MCF 10A (cell line): ENCODE results near the gene USP28. TPM values are rescaled to one million over a fixed set of nuclear protein-coding genes. Genes with fewer than 3 reads are reported as not detected.
"Not testable (repeated sequence)": the region's sequence is repeated elsewhere in the genome, so short reads cannot be mapped to it uniquely, and the experiment has no call there.

ENCODE experiments used
- BruUV-seq: library from RNA; stranded (reverse); fragments of 400-500 nt; replicated peaks from 2 replicates; lab custom pipeline; 2021; lab: Mats Ljungman, UMichigan
- CTCF ChIA-PET: fragments of 300-600 bp; sonication (Branson Sonifier 250); formaldehyde crosslinking; extraction: SDS; loops from one replicate; lab custom pipeline; 2021; ENCODE audit warnings: antibody characterized with exemption, inconsistent platforms; lab: Yijun Ruan, JAX
- POLR2A ChIA-PET: fragments of 300-600, 350-650 bp; sonication (Branson Sonifier 250); formaldehyde crosslinking; extraction: SDS; loops from one replicate; lab custom pipeline; 2020; ENCODE audit warnings: antibody characterized with exemption, inconsistent platforms; lab: Yijun Ruan, JAX
- DNase-seq: peaks from one replicate; pipeline ENCODE4 v3.0.0-alpha.2; 2018; ENCODE audit not compliant: unreplicated experiment
- H3K27ac Mint-ChIP-seq: one replicate; pipeline ENCODE4 v1.8.0; 2022; ENCODE audit warnings: mild to moderate bottlenecking, low read depth, mixed read lengths; ENCODE audit not compliant: unreplicated experiment
- H3K27me3 Mint-ChIP-seq: one replicate; pipeline ENCODE4 v1.8.0; 2022; ENCODE audit warnings: mixed read lengths; ENCODE audit not compliant: insufficient read depth, unreplicated experiment
- H3K36me3 Mint-ChIP-seq: one replicate; pipeline ENCODE4 v1.8.0; 2022; ENCODE audit warnings: mild to moderate bottlenecking, moderate library complexity, mixed read lengths; ENCODE audit not compliant: insufficient read depth, unreplicated experiment
- H3K4me1 Mint-ChIP-seq: one replicate; pipeline ENCODE4 v1.8.0; 2022; ENCODE audit warnings: mixed read lengths; ENCODE audit not compliant: insufficient read depth, unreplicated experiment
- H3K4me3 Mint-ChIP-seq: one replicate; pipeline ENCODE4 v1.8.0; 2022; ENCODE audit warnings: mild to moderate bottlenecking, moderate library complexity, mixed read lengths; ENCODE audit not compliant: unreplicated experiment
- H3K9me3 Mint-ChIP-seq: one replicate; pipeline ENCODE4 v1.8.0; 2022; ENCODE audit warnings: mixed read lengths; ENCODE audit not compliant: unreplicated experiment
- CTCF ChIP-seq: fragments of 200-600 bp; IDR thresholded peaks from one replicate; pipeline ENCODE4 v1.8.0; 2022; ENCODE audit warnings: antibody characterized with exemption, mild to moderate bottlenecking; ENCODE audit not compliant: unreplicated experiment
- intact Hi-C: fragments of 100-400 bp; cut with micrococcal nuclease; formaldehyde crosslinking; loops from 2 replicates; pipeline ENCODE4 v1.14.1; 2022
- total RNA-seq: library from RNA; stranded (reverse); gene quantifications from 2 replicates; pipeline ENCODE4 v1.2.3, GENCODE V29; 2022

Gene USP28
- total RNA-seq, 1 experiment from 2014 or later = 17.2 TPM

GRCh38 chr11:113802621-113803020 is 72.8 kb downstream of the USP28 start:
- Mint-ChIP-seq H3K4me3 (no peak overlapping the region), H3K9me3 (no peaks in the 10 kb centered on the region), H3K27me3 (no peaks in the 10 kb centered on the region), H3K27ac (no peak overlapping the region), H3K36me3 (peaks cover 59% of the 10 kb centered on the region), H3K4me1 (no peaks in the 10 kb centered on the region)
- TF ChIP-seq CTCF = no peak
- intact Hi-C loops = no loop called here
- CTCF ChIA-PET = interaction anchor here (0.8 to 1.1 kb wide), 2 partner anchors 29 to 35 kb away, joined by 3 to 4 read pairs; partner anchors contain the start of gene ZW10
- DNase-seq = no peak
- POLR2A ChIA-PET = no interaction called here
- BruUV-seq = no TSS peak

- DNase-seq = peak; percentile 66
- no peak overlapping the region for H3K4me3 Mint-ChIP-seq
- H3K27ac Mint-ChIP-seq = no peak overlapping the region
- intact Hi-C loops = loop anchor here (1.0 to 2.0 kb wide), 2 partner anchors 18 to 491 kb away; partner anchors contain the start of gene CLDN25
- ChIA-PET POLR2A (interaction anchor here (0.6 to 1.5 kb wide), 4 partner anchors 10 to 490 kb away, joined by 3 to 5 read pairs (median 4); partner anchors contain the start of gene ZW10), CTCF (interaction anchor here (0.6 to 3.6 kb wide), 27 partner anchors 8 to 1294 kb away, joined by 3 to 21 read pairs (median 4); partner anchors contain the start of genes CLDN25 and ZW10)
- H3K36me3 Mint-ChIP-seq = peaks cover 35% of the 10 kb centered on the region
- H3K4me1 Mint-ChIP-seq = no peaks in the 10 kb centered on the region
- no peaks in the 10 kb centered on the region for H3K27me3 Mint-ChIP-seq
- no peaks in the 10 kb centered on the region for H3K9me3 Mint-ChIP-seq
- no TSS peak for BruUV-seq
- peak; percentile 55 for TF ChIP-seq CTCF
These were observed 78.6 kb downstream of the USP28 start for GRCh38 chr11:113796663-113797259.

GRCh38 chr11:113789675-113790320 is 85.6 kb downstream of the USP28 start:
- no peak for TF ChIP-seq CTCF
- BruUV-seq = no TSS peak
- ChIA-PET CTCF (interaction anchor here (0.6 kb wide), 1 partner anchor 65 kb away, joined by 3 read pairs; no protein-coding TSS in a partner anchor), POLR2A (interaction anchor here (0.7 kb wide), 1 partner anchor 508 kb away, joined by 3 read pairs; no protein-coding TSS in a partner anchor)
- Mint-ChIP-seq H3K9me3 (no peaks in the 10 kb centered on the region), H3K4me3 (no peak overlapping the region), H3K27ac (no peak overlapping the region), H3K27me3 (no peaks in the 10 kb centered on the region), H3K36me3 (no peaks in the 10 kb centered on the region), H3K4me1 (no peaks in the 10 kb centered on the region)
- DNase-seq = no peak
- intact Hi-C loops = no loop called here

- BruUV-seq, H3K36me3 Mint-ChIP-seq, intact Hi-C loops, H3K27me3 Mint-ChIP-seq, DNase-seq, H3K4me1 Mint-ChIP-seq, H3K27ac Mint-ChIP-seq, H3K9me3 Mint-ChIP-seq, H3K4me3 Mint-ChIP-seq: not testable (repeated sequence)
- POLR2A ChIA-PET = interaction anchor here (1.0 kb wide), 1 partner anchor 11 kb away, joined by 4 read pairs; no protein-coding TSS in a partner anchor
- CTCF ChIA-PET = interaction anchor here (0.6 kb wide), 1 partner anchor 66 kb away, joined by 3 read pairs; no protein-coding TSS in a partner anchor
These were observed 86.4 kb downstream of the USP28 start for GRCh38 chr11:113789016-113789415.
